G401.6 (cell line): ENCODE results near the gene TCEAL4.
"Not testable (repeated sequence)": the region's sequence is repeated elsewhere in the genome, so short reads cannot be mapped to it uniquely, and the experiment has no call there.

Experiments
- FAIRE-seq: peaks from 2 replicates; lab custom pipeline; 2012; peaks lifted over from hg19 to GRCh38; lab: Jason Lieb, UNC

TCEAL4 gene

DNA sequence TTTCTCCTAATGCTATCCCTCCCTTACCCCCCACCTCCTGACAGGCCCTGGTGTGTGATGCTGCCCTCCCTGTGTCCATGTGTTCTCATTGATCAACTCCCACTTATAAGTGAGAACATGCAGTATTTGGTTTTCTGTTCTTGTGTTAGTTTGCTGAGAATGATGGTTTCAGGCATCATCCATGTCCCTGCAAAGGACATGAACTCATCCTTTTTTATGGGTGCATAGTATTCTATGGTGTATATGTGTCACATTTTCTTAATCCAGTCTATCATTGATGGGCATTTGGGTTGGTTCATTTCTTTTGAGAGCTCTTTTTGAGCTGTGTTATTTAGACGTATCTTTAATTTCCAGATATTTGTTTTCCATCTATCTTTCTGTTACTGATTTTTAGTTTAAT, 7.0 kb downstream of the TCEAL4 start:
- not testable (repeated sequence) for FAIRE-seq

DNA sequence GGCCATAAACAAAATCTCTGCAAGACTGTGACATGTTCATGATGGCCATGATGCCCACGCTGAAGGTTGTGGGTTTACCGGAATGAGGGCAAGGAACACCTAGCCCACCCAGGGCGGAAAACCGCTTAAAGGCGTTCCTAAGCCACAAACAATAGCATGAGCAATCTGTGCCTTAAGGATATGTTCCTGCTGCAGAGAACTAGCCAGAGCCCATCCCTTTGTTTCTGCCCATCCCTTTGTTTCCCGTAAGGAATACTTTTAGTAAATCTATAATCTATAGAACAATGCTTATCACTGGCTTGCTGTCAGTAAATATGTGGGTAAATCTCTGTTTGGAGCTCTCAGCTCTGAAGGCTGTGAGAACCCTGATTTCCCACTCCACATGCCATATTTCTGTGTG, 9.9 kb downstream of the TCEAL4 start:
- not testable (repeated sequence) for FAIRE-seq

DNA sequence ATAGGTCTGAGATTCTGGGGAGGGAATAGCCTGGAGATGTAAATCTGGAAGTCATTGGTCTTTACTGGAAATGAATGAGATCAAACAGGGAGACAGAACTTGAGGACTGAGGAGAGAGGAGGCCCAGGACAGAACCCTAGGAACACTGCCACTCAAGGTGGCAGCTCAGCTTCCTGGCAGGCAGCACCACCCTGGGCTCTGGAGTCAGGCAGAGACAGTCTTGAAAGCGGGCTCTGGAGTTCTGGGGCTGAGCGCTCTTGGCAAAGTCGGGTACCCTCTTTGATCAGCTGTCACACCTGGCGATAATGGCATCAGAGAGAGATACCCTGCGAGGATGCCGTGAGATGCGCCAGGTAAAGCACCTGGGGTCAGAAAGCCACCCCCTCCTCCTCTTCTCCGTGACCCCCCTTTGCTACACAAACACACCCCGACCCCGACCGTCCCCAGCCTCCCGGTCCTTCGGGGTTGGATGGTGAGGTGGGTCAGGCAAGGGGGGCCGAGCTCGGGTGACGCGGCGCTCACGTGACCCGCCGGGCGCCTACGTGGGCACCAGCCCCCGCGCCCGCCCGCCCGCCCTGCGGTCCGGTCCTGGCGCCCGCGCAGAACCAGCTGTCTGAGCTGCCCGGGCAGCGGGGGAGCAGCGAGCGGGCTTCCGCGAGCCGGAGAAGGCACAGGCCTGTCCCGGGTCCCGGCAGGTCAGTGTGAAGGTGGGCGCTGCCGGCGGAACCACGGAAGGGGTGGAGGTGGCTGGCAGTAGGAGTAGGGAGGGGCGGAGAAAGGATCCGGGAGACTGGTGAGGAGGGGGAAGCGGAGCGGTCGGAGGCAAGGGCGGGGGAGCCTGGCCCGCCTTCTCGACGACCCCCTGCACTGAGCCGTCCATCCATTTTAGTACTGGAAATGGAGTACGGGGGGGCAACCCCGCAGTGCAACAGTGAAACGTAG, 22.3 kb downstream of the TCEAL4 start, which contains the start of gene TCEAL3:
TSS of gene TCEAL3 (plus strand) at position 600 of the 942 bp plus-strand sequence. CDS start 1,102 bp downstream, outside the sequence.
- FAIRE-seq, result no peak

DNA sequence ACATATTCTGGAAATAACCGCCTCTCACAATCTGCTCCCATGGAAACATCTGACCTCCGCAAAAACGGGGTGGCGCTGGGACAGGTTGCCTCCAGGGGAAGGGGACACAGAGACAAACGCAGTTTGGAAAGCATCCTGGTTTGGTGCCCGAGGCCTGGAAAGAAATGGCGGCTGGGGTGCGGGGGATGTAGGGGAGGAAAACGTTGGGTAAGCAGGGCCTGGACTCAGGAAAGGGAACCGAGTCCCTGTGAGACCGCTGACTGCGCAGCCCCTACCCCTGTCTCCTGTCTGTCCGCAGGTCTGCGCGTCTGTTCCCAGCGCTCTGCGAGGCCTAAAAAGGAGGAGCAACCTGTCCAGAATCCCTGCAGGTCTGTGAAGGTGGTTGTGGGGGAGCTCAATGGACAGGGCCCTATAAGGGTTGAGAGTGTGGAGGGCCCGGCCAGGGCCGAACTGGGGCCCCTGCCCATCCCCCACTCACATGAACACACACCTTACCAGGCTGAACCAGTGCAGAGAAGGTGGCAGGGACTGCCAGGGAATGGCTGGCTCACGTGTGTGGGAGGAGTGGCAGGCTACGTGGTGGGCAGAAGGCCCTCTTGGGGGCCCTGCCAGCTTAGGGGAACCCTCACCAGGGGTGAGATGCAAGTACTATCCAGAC, 23.1 kb downstream of the TCEAL4 start:
- no peak for FAIRE-seq

DNA sequence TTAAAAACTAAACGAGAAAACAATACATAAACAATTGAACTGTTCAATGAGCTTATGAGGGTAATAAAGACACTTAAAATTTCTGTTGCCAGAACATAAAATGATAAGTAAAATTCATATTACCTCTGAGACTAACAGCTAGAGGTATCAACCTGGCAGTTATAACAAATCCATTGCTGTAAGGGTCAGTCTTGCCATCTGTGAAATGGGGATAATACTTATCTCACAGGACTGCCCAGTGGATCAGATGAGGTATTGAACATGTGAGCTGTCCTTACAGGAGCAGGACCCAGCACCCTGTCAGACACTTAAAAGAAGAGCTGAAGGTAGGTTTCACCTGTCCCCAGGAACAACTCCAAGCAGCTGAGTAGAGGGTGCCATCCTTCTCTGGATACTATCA, 25.0 kb downstream of the TCEAL4 start:
- no peak for FAIRE-seq

DNA sequence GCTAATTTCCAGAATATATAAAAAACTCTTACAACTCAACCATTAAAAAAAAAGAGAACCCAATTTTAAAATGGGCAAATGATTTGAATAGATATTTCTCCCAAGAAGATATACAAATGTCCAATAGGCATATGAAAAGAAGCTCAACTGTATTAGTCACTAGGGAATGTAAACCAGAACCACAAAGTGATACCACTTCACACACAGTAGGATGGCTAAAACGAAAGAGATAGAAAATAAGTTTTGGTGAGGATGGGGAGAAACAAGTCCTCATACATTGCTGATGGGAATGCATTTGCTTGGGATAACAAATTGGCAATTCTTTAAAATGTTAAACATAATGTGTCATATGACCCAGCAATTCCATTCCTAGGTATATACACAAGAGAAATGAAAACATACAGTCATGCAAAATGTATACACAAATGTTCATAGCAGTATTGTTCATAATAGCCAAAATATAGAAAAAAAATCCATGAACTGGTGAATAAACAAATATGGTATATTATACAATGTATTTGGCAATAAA, 28.1 kb downstream of the TCEAL4 start:
- no peak for FAIRE-seq

DNA sequence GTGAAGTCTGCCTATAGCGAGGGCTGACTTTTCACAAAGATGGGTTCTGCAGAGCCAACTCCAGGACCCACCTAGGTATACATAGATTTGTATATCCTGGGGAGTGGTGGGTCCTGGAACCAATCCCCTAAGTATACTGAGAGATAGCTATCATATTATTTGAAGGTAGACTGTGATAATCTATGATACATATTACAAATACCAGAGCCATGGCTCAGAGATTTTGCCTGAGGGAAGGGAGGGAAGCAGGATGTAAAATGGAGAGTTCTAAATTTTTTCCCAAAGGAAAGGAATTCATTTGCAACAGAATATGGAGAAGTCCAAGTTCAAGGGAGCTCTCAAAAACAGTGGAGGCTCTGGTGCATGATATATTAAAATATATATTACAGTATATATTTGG, 29.7 kb downstream of the TCEAL4 start:
- FAIRE-seq, result no peak

DNA sequence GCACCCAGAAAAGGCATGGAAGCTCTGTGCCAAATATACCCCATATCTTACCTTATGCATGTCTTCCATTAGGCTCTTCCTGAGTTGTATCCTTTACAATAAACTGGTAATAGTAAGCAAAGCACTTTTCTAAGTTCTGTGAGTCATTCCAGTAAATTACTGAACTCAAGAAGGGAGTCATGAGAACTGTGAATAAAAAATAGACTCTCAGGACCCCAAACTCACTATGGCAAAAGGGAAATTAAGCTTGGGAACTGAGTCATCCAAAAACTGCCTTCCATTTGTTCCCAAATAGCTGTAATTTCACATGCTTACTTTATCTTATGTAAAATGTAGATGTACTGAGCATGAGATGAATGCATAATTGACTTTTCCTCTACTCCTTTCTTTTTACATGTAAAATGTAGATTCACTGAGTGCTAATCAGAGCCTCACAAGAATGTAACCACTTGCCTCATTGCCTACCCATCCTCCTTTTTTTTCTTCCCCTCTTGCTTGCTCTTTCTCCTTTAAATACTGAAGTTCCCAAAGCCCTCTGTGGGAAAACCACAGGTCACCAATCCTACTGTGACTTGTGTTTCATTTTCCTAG, 30.6 kb downstream of the TCEAL4 start:
- no peak for FAIRE-seq

DNA sequence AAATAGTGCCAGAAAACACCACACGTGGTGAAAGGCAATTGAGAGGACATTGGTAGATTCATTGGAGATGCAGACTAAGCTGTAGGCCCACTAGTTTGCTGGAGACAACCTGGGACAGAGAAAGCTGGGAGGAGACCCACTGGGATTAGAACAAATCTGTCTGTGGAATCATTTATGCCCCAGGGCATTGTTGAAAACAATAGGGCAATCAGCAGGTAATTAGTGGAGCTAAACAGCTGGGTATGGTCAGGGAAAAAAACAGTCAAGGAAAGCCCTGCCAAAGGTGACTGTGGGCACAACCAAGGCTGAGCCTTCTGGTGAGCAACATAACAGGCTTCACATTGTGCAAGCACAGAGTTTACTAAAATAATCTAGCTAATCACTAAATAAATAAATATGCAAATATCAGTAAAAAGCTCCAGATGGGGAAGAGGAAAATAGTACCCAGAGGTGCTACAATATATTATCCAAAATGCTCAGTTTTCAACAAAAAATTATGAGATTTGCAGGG, 31.4 kb downstream of the TCEAL4 start:
- no peak for FAIRE-seq

DNA sequence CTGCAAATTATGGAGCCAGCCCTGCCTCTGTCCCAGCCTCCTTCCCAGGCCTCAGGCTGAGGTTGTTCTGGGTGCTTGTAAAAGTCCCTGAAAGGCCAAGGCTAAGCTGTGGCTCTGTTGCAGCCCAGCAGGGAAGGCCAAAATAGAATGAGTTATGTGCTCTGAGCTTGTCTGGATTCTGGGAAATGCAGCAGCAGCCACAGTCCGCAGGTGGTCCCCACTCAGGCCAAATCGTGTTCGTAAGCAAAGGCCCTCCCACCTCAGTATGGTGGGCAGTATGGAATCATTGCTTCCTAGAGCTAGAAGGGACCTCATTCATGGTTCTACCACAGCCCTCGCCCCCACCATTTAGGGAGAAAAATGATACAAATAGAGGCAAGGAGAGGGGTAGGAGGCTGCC, 38.8 kb downstream of the TCEAL4 start:
- no peak for FAIRE-seq

DNA sequence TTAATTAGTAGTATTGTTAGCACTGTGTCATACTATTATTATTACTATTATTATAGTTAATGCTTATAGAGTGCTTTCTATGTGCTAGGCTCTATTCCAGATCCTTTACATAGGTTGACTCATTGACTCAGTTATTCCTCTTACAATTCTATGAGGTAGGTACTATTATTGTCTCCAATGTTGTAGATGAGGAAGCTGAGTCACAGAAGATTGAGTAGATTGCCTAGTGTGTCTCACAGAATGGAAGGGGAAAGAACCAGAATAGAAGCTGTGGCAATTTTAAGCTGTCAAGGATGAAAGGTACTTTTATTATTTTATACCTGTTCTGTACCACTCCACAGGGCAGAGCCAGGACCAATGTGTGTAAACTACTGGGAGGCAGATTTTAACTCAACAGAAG, 41.5 kb downstream of the TCEAL4 start:
- FAIRE-seq, result no peak

DNA sequence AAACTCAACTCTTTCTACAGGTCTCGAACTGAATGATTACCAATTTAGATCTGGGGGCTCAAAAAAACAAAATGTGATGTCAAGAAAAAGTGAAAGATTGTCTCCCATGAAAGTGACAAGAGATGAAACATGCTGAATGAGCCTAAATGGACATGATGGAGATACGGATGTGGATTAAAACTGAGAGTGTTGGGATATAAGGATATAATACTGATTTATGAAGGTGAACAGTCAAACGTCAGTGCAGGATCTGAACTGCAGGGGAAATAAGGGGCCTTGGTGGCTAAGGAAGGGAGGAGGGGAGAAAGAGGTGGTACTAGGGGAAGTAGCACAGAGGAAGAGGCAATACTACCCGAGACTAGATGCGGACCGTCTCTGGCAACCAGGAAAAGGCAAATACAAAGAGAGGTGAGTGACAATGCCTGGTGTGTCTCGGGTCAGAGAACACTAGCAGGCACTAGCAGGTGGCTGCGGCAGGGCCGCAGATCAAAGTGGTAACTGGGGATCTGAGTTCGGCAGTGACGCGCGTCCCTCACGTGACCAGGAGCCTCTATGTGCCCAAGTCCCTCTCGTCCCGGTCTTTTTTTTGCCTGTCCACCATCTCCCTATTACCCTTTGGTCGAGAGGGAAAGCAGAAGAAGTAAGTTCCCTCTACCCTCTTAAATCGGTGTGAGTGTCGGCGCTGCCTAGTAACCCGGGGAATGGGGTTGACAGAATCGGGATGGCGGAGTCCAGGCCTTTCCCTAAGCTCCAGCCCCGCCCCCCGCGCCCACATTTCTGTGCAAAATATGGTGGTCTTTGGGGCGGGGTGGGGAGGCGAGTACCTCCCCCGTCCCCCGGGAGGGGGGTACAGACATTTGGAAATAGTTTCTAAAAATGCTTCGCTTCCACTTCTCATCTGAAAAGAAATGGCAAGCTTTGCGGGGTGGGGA, 43.3 kb downstream of the TCEAL4 start, which contains the start of gene TCEAL1:
TSS of gene TCEAL1 (plus strand) at position 590 of the 932 bp plus-strand sequence. CDS start 942 bp downstream, outside the sequence.
- FAIRE-seq, result no peak

DNA sequence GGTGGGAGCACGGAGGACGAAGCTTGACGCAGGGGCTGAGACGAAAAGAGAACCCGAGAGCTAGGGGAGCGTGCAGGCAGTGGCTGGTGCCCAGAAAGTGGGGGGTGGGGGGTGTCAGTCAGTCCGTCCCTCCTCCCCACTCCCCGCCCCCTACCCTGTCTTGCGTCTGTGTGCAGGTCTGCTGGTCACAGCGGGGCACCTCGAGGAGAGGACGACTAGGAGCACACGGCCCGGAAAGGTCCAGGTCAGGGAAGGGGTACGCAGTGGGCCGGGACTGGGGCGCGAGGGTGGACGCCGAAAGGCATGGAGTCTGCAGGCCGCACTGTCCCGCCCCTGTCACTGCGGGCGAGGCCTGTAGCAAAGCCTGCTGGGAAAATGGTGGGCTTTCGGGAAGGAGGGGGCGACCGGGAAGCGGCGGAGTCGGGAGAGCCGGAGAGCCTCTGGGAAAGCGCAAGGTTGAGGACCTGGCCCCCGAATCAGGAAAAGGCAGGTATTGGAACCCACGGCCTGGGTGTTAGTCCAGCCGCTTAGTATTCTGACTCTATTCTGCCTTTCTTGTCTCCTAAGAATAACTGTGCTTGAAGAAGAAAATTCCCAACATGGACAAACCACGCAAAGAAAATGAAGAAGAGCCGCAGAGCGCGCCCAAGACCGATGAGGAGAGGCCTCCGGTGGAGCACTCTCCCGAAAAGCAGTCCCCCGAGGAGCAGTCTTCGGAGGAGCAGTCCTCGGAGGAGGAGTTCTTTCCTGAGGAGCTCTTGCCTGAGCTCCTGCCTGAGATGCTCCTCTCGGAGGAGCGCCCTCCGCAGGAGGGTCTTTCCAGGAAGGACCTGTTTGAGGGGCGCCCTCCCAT, 44.2 kb downstream of the TCEAL4 start:
- FAIRE-seq, result no peak

DNA sequence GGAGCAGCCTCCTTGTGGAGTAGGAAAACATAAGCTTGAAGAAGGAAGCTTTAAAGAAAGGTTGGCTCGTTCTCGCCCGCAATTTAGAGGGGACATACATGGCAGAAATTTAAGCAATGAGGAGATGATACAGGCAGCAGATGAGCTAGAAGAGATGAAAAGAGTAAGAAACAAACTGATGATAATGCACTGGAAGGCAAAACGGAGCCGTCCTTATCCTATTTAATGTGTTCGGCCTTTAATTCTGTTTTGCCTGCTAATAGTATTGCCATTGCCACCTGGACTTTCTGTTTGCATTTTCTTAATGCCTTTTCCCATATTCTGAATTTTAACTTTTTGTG, 44.8 kb downstream of the TCEAL4 start:
- no peak for FAIRE-seq

DNA sequence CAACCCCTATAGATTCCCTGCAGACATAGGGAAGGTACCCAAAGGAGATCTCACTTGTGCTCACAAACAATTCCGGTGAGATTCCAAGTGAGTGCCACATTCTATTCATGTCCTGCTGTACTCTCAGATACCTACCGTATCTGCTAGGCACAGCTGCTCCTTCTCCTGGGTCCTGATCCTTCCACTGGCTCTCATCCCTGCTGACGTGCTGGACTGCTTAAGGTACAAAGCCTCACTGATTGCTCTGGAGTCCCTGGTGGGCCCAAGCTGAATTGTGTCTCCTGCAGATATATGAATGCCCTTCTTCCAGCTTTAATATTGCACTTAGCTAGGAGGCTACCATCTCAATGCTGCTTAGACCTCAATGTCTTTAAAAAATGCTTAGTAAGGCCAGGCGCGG, 45.8 kb downstream of the TCEAL4 start:
- FAIRE-seq, result no peak

DNA sequence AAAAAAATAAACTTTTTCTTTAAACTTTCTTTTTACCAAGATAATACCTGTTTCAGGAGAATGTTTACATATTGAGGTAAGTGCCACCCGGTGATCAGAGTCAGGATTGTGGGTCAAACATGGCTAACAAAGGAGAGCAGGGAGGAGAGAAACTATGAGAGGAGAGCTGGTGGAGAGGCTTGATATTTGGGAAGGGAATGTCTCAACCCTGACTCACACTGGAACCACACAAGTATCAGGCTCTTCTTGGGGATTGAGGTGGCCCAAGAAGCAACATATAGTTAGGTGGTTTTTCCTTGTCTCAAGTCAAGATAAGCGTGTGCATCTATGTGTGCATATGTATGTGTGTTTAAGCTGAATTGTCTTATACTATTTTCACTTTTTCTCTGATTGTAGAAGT, 50.1 kb downstream of the TCEAL4 start:
- no peak for FAIRE-seq
